ENCODE measurements around the gene SSBP1.

Gene SSBP1

DNA sequence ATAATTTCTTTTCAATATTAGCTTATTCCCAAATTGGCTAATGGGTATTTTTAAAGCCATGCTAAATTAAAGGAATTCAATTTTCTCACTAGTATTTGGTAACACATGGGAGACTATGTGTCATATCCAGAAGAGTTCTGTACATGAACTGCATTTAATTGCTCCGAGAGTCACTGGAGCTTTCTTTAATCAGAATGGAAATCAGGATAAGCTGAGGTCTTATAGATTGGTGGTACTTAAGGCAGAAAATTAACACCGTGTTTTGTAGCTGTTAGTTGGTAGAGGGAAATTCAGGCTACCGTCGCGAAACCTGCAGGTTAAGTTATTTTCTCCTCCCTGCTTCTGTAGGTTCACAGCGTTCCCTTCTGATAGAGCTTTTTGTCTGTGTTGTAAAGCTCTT, 29.8 kb upstream of the SSBP1 start, which contains the start of gene WEE2:
Gene WEE2 (plus strand): TSS at position 3 of the 400 bp plus-strand sequence. CDS start 406 bp downstream, outside the sequence.
- H3K27ac ChIP-seq = no peak within 1 kb of the TSS
- DNase-seq (ENCODE audit: low spot score) = no peak
- POLR2A ChIA-PET (ENCODE audit: low non-redundant PET) = no interaction called here
- TF ChIP-seq, protein P1, sequence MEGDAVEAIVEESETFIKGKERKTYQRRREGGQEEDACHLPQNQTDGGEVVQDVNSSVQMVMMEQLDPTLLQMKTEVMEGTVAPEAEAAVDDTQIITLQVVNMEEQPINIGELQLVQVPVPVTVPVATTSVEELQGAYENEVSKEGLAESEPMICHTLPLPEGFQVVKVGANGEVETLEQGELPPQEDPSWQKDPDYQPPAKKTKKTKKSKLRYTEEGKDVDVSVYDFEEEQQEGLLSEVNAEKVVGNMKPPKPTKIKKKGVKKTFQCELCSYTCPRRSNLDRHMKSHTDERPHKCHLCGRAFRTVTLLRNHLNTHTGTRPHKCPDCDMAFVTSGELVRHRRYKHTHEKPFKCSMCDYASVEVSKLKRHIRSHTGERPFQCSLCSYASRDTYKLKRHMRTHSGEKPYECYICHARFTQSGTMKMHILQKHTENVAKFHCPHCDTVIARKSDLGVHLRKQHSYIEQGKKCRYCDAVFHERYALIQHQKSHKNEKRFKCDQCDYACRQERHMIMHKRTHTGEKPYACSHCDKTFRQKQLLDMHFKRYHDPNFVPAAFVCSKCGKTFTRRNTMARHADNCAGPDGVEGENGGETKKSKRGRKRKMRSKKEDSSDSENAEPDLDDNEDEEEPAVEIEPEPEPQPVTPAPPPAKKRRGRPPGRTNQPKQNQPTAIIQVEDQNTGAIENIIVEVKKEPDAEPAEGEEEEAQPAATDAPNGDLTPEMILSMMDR (conservative IDR thresholded peaks at IDR 0.05; ENCODE audit: low read depth) = no peak
- CTCF ChIA-PET = no interaction called here

DNA sequence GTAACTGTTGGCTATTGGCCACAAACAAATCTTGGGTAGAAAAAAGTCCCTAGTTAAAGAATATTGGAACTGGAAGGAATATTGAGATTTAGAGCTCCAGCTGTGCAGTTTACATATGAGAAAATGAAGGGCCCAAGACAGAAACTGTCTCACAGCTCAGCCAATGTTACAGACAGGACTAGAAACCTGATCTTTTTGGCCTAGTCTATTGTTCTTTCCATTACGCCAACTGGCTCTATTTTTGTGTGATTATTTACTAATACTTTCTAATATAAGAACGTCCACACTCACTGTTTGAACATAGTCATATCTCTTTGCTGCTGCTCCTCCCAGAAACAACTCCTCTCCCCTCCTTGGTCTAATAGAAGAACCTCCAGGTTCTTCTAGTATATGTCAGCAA, 28.8 kb upstream of the SSBP1 start:
- DNase-seq (ENCODE audit: low spot score) = no peak
- no peak overlapping the region for H3K27ac ChIP-seq
- TF ChIP-seq, protein P1 (conservative IDR thresholded peaks at IDR 0.05; ENCODE audit: low read depth) = no peak
- POLR2A ChIA-PET (ENCODE audit: low non-redundant PET) = no interaction called here
- CTCF ChIA-PET = interaction anchor here (1.2 kb wide), 1 partner anchor 21 kb away, joined by 3 read pairs; no protein-coding TSS in a partner anchor

DNA sequence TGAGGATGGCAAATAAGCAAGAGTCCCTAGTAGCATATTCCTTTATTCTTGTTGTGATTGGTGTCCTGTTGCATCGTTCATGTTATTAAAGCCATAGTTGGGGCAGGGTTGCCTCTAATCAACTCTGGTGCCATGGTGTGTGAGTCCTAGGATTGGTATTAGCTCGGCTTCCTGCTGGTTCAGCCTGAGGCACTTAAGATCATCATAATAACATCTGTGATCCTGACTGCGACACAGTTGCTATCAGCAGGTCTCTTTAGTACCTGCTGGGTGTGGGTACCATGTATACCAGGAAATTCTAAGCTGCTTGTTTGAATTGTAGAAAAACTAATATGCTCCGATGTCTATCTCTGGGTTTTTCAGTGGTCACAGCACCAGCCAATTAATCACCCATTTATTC, 28.4 kb upstream of the SSBP1 start:
- POLR2A ChIA-PET (ENCODE audit: low non-redundant PET) = no interaction called here
- TF ChIP-seq, protein P1 (conservative IDR thresholded peaks at IDR 0.05; ENCODE audit: low read depth) = no peak
- DNase-seq (ENCODE audit: low spot score) = no peak
- H3K27ac ChIP-seq = no peak overlapping the region
- CTCF ChIA-PET = interaction anchor here (1.2 kb wide), 1 partner anchor 20 kb away, joined by 3 read pairs; no protein-coding TSS in a partner anchor

DNA sequence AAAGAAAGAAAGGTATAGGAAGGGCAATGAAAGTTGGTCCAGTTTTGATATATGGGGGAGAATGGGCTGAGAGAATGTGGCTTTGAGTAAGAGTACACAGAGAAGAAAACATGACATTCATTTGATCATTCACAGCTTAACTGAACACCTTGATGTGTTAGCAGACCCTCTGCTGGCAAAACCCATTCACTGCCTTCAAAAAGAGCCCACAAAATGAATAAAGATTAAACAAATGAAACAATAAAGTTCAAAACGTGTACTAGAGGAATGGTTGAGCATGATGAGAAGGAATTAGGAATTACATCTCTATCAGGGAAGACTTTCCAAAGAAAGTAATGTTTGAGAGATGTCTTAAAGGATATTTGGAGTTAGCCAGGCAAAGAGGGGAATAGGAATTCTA, 27.9 kb upstream of the SSBP1 start:
- ChIA-PET CTCF (interaction anchor here (1.2 kb wide), 1 partner anchor 20 kb away, joined by 3 read pairs; no protein-coding TSS in a partner anchor), POLR2A (ENCODE audit: low non-redundant PET) (no interaction called here)
- TF ChIP-seq, protein P1 (conservative IDR thresholded peaks at IDR 0.05; ENCODE audit: low read depth) = no peak

DNA sequence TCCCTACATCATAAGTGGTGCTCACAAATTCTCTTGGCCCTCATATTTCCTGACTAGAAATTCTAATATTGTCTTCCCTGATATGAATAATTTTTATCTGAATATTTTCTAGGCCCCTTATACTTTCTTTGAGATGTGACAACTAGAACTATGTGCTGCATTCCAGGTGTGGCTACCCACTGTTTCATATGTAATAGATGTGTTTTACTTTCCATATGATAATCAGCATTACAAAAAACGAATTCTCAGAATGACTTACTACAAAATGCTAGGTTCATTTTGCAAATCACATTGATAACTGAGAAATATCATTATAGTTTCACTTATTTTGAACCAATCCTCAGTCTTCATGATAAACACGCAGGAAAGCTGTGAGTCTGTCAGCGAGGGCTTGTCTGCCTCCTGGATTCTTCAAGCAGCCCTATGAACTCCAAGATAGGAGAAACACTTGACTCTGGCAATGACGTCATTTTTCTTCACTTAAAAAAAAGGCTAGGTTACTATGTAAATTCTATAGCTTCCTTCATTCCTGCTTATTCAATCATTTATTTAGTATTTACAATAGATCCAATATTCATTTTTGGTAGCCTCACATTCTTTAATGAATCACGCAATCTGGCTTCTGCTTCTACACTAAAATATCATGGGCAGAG, 25.4 kb upstream of the SSBP1 start:
- ChIA-PET POLR2A (ENCODE audit: low non-redundant PET) (no interaction called here), CTCF (interaction anchor here (1.3 kb wide), 1 partner anchor 73 kb away, joined by 4 read pairs; no protein-coding TSS in a partner anchor)
- TF ChIP-seq, protein P1 (conservative IDR thresholded peaks at IDR 0.05; ENCODE audit: low read depth) = no peak
- H3K27ac ChIP-seq = no peak overlapping the region
- DNase-seq (ENCODE audit: low spot score) = no peak

More for the DNA sequence above, 27.9 kb upstream of the SSBP1 start:
- DNase-seq (ENCODE audit: low spot score) = no peak
- no peak overlapping the region for H3K27ac ChIP-seq

DNA sequence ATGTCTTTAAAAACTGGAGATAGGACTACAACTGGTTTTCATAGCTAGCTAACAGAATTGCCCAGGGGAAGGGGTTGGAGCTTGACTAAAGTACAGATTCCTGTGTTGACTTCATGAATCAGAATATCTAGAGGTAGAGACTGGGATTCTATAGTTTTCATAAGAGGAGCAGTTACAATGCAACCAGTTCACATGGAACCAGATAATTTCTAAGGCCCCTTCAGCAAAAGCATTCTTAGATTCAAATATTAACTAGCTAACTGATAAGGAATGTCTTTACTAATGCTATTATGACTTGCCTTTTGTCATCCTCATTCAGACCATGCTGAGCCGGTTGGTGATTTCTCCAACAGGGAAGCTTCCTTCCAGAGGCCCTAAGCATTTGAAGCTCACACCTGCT, 24.3 kb upstream of the SSBP1 start:
- H3K27ac ChIP-seq = no peak overlapping the region
- CTCF ChIA-PET = interaction anchor here (1.3 kb wide), 1 partner anchor 72 kb away, joined by 4 read pairs; no protein-coding TSS in a partner anchor
- POLR2A ChIA-PET (ENCODE audit: low non-redundant PET) = no interaction called here
- DNase-seq (ENCODE audit: low spot score) = no peak
- TF ChIP-seq, protein P1 (conservative IDR thresholded peaks at IDR 0.05; ENCODE audit: low read depth) = no peak

Measured in RWPE1 (cell line).